ENCODE results near the gene GATAD2B. TPM values are rescaled to one million over a fixed set of nuclear protein-coding genes. Genes with fewer than 3 reads are reported as not detected.

Gene GATAD2B
- total and polyA plus RNA-seq, 4 donors = 16.3 to 35.3 (median 26.7) TPM

DNA sequence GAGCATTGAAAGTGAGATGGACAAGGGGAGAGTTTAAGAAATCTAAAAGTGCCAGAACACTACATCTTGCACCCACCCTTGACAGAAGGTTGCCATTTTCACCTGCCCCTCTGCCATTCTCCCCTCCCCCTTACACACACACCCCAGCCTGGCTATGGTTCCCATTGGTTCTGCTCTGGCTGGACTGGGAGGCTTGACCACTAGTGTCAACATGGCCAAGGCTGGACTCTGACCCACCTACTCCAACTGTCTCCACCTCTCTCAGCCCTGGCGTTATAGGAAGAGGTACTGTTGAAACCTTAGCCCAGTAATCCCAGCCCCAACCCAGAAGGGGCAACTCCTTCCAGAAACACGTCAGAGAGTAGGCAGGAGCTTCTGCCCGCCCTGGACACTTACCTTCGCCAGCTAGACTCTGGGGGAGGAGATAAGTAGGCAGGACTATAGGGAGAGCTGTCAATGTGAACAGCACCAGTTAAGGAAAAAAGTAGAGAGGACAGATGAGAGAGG lies 31.1 kb upstream of the GATAD2B start:
- 85% methylated on average over 2 of the region's 4 CpGs for WGBS (ENCODE audit: insufficient coverage)
- peaks cover 27% of the 10 kb centered on the region for H3K4me1 ChIP-seq (ENCODE audit: control insufficient read depth, insufficient read depth, low read length)
- no peaks in the 10 kb centered on the region for H3K9me3 ChIP-seq (ENCODE audit: control insufficient read depth, insufficient read depth, low read length)
- H3K27ac ChIP-seq (ENCODE audit: low read depth, low read length) = no peak overlapping the region
- no peak for DNase-seq (ENCODE audit: low read depth in 4 of 6, low spot score in 6 of 6)
- H3K36me3 ChIP-seq (ENCODE audit: control insufficient read depth, insufficient read depth, low read length) = peaks cover 57% of the 10 kb centered on the region
- H3K4me3 ChIP-seq (ENCODE audit: low read depth, low read length) = no peak overlapping the region
- no peaks in the 10 kb centered on the region for H3K27me3 ChIP-seq (ENCODE audit: control insufficient read depth, insufficient read depth, low read length)

DNA sequence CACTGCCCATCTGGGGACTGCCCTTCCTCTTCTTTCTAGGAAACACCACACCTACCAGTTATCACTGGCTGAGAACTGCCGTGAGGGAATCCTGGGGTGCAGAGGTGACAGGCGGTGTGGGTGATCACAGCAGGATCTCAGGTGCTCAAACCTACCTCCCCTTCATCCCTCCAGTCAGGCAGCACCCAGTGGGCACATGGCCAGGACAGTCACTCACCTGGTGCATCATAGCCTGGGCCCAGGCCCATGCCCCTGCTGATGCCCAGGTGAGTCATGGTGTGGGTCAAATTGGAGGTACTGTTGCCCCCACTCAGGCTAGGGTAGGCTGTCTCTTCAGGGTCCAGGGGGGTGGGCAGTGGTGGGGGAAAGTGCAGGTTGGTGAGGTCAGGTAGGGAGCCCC lies 29.0 kb upstream of the GATAD2B start:
- no peak overlapping the region for H3K4me3 ChIP-seq (ENCODE audit: low read depth, low read length)
- no peak overlapping the region for H3K27ac ChIP-seq (ENCODE audit: low read depth, low read length)
- H3K4me1 ChIP-seq (ENCODE audit: control insufficient read depth, insufficient read depth, low read length) = peaks cover 14% of the 10 kb centered on the region
- H3K27me3 ChIP-seq (ENCODE audit: control insufficient read depth, insufficient read depth, low read length) = no peaks in the 10 kb centered on the region
- no peaks in the 10 kb centered on the region for H3K9me3 ChIP-seq (ENCODE audit: control insufficient read depth, insufficient read depth, low read length)
- DNase-seq (ENCODE audit: low read depth in 4 of 6, low spot score in 6 of 6) = no peak
- WGBS (ENCODE audit: insufficient coverage) = 100% methylated on average over 2 of the region's 2 CpGs
- peaks cover 75% of the 10 kb centered on the region for H3K36me3 ChIP-seq (ENCODE audit: control insufficient read depth, insufficient read depth, low read length)

DNA sequence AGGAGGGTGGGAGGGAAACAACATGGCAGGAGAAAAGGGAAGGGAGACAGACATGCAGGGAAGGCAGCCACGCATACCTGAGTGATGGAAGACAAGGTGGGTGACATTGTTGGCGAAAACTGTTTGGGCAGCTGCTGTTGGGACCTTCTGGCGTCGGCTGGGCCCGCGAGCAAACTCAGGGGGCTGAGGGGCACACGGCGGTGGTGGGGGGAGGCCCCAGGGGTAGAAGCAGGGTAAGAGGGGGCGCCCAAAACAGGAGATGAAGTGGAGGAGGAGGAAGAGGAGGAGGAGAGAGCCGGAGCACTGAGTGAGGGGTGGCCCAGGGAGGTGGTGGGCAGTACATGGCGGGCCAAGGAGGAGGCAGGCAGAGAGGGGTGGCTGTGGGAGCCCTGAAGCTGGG lies 28.4 kb upstream of the GATAD2B start:
- WGBS (ENCODE audit: insufficient coverage) = 95% methylated on average over 11 of the region's 11 CpGs
- peaks cover 72% of the 10 kb centered on the region for H3K36me3 ChIP-seq (ENCODE audit: control insufficient read depth, insufficient read depth, low read length)

GRCh38 chr1:153946622-153947241 lies 24.0 kb upstream of the GATAD2B start, which contains the start of gene DENND4B:
Gene DENND4B (minus strand): TSS chr1:153946718. CDS start chr1:153944374, 2,344 bp downstream.
- Histone ChIP-seq H3K4me1 (ENCODE audit: control insufficient read depth, insufficient read depth, low read length) (peaks cover 20% of the 10 kb centered on the region), H3K27ac (ENCODE audit: low read depth, low read length) (peak within 1 kb of the TSS; percentile 82), H3K36me3 (ENCODE audit: control insufficient read depth, insufficient read depth, low read length) (peaks cover 61% of the 10 kb centered on the region), H3K4me3 (ENCODE audit: low read depth, low read length) (peak within 1 kb of the TSS; percentile 63), H3K27me3 (ENCODE audit: control insufficient read depth, insufficient read depth, low read length) (no peaks in the 10 kb centered on the region), H3K9me3 (ENCODE audit: control insufficient read depth, insufficient read depth, low read length) (no peaks in the 10 kb centered on the region)
- peak in 4 of 6 donors; percentile 61 to 91 (median 77) for DNase-seq (ENCODE audit: low read depth in 4 of 6, low spot score in 6 of 6)
- WGBS (ENCODE audit: insufficient coverage) = 11% methylated on average over 25 of the region's 28 CpGs

More for the DNA sequence above, 28.4 kb upstream of the GATAD2B start:
- peaks cover 10% of the 10 kb centered on the region for H3K4me1 ChIP-seq (ENCODE audit: control insufficient read depth, insufficient read depth, low read length)
- H3K27me3 ChIP-seq (ENCODE audit: control insufficient read depth, insufficient read depth, low read length) = no peaks in the 10 kb centered on the region
- H3K4me3 ChIP-seq (ENCODE audit: low read depth, low read length) = no peak overlapping the region
- no peak overlapping the region for H3K27ac ChIP-seq (ENCODE audit: low read depth, low read length)
- no peak for DNase-seq (ENCODE audit: low read depth in 4 of 6, low spot score in 6 of 6)
- no peaks in the 10 kb centered on the region for H3K9me3 ChIP-seq (ENCODE audit: control insufficient read depth, insufficient read depth, low read length)

- under 1% methylated on average over 95 of the region's 95 CpGs for WGBS (ENCODE audit: insufficient coverage)
- peaks cover 61% of the 10 kb centered on the region for H3K36me3 ChIP-seq (ENCODE audit: control insufficient read depth, insufficient read depth, low read length)
- peak in 2 of 6 donors; percentile 70 to 74 for DNase-seq (ENCODE audit: low read depth in 4 of 6, low spot score in 6 of 6)
- peak overlapping the region; percentile 82 for H3K27ac ChIP-seq (ENCODE audit: low read depth, low read length)
- peaks cover 20% of the 10 kb centered on the region for H3K4me1 ChIP-seq (ENCODE audit: control insufficient read depth, insufficient read depth, low read length)
- H3K9me3 ChIP-seq (ENCODE audit: control insufficient read depth, insufficient read depth, low read length) = no peaks in the 10 kb centered on the region
- H3K4me3 ChIP-seq (ENCODE audit: low read depth, low read length) = peak overlapping the region; percentile 63
- no peaks in the 10 kb centered on the region for H3K27me3 ChIP-seq (ENCODE audit: control insufficient read depth, insufficient read depth, low read length)
Measured at GRCh38 chr1:153945795-153946621, 23.2 kb upstream of the GATAD2B start.

DNA sequence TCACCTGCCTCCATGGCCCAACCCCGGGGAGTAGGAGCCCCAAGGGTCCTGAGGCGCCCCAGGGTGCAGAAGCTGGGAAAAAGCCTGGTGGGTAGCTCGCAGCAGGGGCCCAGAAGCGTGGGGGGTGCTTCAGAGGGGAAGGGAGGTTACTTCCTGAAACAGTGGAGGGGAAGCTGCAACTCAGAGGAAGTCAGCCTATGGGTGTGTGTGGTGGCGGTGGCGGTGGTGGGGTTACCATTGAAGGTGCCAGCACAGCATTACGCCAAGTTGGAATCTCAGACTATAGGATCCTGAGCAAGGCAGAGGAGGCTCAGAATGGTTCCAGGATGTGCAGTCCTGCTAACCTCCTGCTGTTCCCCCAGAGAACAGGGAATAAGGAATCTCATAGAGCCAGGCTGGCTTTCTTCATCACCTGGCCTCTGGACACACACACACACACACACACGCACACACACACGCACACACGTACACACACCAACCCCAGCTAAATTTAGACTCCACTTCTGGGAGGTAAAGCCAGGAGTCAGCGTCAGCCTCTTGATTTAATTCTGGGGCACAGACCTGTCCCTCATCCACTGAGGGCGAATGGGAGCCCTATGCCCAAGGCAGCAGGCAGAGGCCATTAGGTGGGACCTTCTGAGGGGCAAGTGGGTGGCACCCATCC lies 22.5 kb upstream of the GATAD2B start:
- WGBS (ENCODE audit: insufficient coverage) = 48% methylated on average over 11 of the region's 12 CpGs
- Histone ChIP-seq H3K36me3 (ENCODE audit: control insufficient read depth, insufficient read depth, low read length) (peaks cover 62% of the 10 kb centered on the region), H3K27ac (ENCODE audit: low read depth, low read length) (peak overlapping the region; percentile 82)

GRCh38 chr1:153944827-153945117 lies 22.0 kb upstream of the GATAD2B start:
- WGBS (ENCODE audit: insufficient coverage) = 85% methylated on average over 2 of the region's 3 CpGs
- H3K4me3 ChIP-seq (ENCODE audit: low read depth, low read length) = peak overlapping the region; percentile 63
- H3K27ac ChIP-seq (ENCODE audit: low read depth, low read length) = peak overlapping the region; percentile 82

More for the DNA sequence above, 22.5 kb upstream of the GATAD2B start:
- Histone ChIP-seq H3K4me3 (ENCODE audit: low read depth, low read length) (peak overlapping the region; percentile 63), H3K4me1 (ENCODE audit: control insufficient read depth, insufficient read depth, low read length) (peaks cover 20% of the 10 kb centered on the region), H3K9me3 (ENCODE audit: control insufficient read depth, insufficient read depth, low read length) (no peaks in the 10 kb centered on the region), H3K27me3 (ENCODE audit: control insufficient read depth, insufficient read depth, low read length) (no peaks in the 10 kb centered on the region)
- no peak for DNase-seq (ENCODE audit: low read depth in 4 of 6, low spot score in 6 of 6)

GRCh38 chr1:153944005-153944826 lies 21.4 kb upstream of the GATAD2B start:
- no peak overlapping the region for H3K4me3 ChIP-seq (ENCODE audit: low read depth, low read length)
- no peak for DNase-seq (ENCODE audit: low read depth in 4 of 6, low spot score in 6 of 6)
- peaks cover 20% of the 10 kb centered on the region for H3K4me1 ChIP-seq (ENCODE audit: control insufficient read depth, insufficient read depth, low read length)
- no peak overlapping the region for H3K27ac ChIP-seq (ENCODE audit: low read depth, low read length)
- peaks cover 70% of the 10 kb centered on the region for H3K36me3 ChIP-seq (ENCODE audit: control insufficient read depth, insufficient read depth, low read length)
- H3K27me3 ChIP-seq (ENCODE audit: control insufficient read depth, insufficient read depth, low read length) = no peaks in the 10 kb centered on the region
- no peaks in the 10 kb centered on the region for H3K9me3 ChIP-seq (ENCODE audit: control insufficient read depth, insufficient read depth, low read length)
- 76% methylated on average over 7 of the region's 15 CpGs for WGBS (ENCODE audit: insufficient coverage)

More at GRCh38 chr1:153944827-153945117, 22.0 kb upstream of the GATAD2B start:
- Histone ChIP-seq H3K4me1 (ENCODE audit: control insufficient read depth, insufficient read depth, low read length) (peaks cover 20% of the 10 kb centered on the region), H3K36me3 (ENCODE audit: control insufficient read depth, insufficient read depth, low read length) (peaks cover 65% of the 10 kb centered on the region), H3K27me3 (ENCODE audit: control insufficient read depth, insufficient read depth, low read length) (no peaks in the 10 kb centered on the region), H3K9me3 (ENCODE audit: control insufficient read depth, insufficient read depth, low read length) (no peaks in the 10 kb centered on the region)
- DNase-seq (ENCODE audit: low read depth in 4 of 6, low spot score in 6 of 6) = no peak
